Measurements from ENCODE around the gene ANKRD22.

DNA sequence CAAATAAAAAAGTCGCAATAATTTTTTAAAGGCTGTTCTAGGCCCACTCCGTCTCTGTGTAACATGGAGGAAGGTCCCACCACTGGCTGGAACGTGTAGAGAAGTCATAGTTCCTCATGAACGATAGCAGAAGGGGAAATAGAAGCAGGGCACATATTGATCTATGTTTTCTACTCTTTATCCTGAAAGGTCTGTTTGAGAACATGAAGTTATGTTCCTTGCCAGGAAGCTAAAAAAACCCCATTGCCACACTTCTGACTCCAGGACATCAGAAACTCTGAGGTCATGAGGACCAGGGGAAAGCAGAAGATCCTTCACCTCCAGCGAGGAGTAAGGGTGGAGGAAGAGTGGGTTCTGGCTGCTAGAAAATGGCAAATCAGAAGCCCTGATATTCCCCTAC lies 10.8 kb downstream of the ANKRD22 start:
- TF ChIP-seq, protein P1, sequence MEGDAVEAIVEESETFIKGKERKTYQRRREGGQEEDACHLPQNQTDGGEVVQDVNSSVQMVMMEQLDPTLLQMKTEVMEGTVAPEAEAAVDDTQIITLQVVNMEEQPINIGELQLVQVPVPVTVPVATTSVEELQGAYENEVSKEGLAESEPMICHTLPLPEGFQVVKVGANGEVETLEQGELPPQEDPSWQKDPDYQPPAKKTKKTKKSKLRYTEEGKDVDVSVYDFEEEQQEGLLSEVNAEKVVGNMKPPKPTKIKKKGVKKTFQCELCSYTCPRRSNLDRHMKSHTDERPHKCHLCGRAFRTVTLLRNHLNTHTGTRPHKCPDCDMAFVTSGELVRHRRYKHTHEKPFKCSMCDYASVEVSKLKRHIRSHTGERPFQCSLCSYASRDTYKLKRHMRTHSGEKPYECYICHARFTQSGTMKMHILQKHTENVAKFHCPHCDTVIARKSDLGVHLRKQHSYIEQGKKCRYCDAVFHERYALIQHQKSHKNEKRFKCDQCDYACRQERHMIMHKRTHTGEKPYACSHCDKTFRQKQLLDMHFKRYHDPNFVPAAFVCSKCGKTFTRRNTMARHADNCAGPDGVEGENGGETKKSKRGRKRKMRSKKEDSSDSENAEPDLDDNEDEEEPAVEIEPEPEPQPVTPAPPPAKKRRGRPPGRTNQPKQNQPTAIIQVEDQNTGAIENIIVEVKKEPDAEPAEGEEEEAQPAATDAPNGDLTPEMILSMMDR (IDR thresholded peaks at IDR 0.05; ENCODE audit: extremely low read depth in 1 of 2, insufficient read depth in 1 of 2, low read depth in 1 of 2, low read length in 2 of 2), result no peak
- no peak for TF ChIP-seq POLR2AphosphoS5 (IDR thresholded peaks at IDR 0.05; ENCODE audit: insufficient read depth, low read depth, low read length)
